ENCODE data around the gene ASCL4. TPM values are rescaled to one million over a fixed set of nuclear protein-coding genes. Genes with fewer than 3 reads are reported as not detected.

The ASCL4 gene
- total RNA-seq, 1 experiment from 2014 or later, result not detected

- TF ChIP-seq USF2 (CRISPR knock-in tag; IDR thresholded peaks at IDR 0.05), result peak; percentile 27; the same call in 1 of the 2 replicates
- peak; percentile 36; the same call in 1 of the 2 replicates for TF ChIP-seq PREB (CRISPR knock-in tag; IDR thresholded peaks at IDR 0.05; ENCODE audit: borderline replicate concordance)
- no peak for TF ChIP-seq SMAD3 (CRISPR knock-in tag; IDR thresholded peaks at IDR 0.05; ENCODE audit: borderline replicate concordance)
- no peak for TF ChIP-seq NFATC4 (CRISPR knock-in tag; IDR thresholded peaks at IDR 0.05)
- no peak for TF ChIP-seq ATF3 (CRISPR knock-in tag; conservative IDR thresholded peaks at IDR 0.05)
- peak; percentile 63; the same call in 1 of the 2 replicates for TF ChIP-seq NR3C1 (CRISPR knock-in tag; conservative IDR thresholded peaks at IDR 0.05; ENCODE audit: low read depth)
- no peak for TF ChIP-seq AFF4 (CRISPR knock-in tag; IDR thresholded peaks at IDR 0.05; ENCODE audit: borderline replicate concordance)
- no peak for TF ChIP-seq ZNF425 (CRISPR knock-in tag; conservative IDR thresholded peaks at IDR 0.05)
- 0 out of 2 replicates have a peak, but pooled peaks have one; percentile 53 for TF ChIP-seq STAT6 (CRISPR knock-in tag; conservative IDR thresholded peaks at IDR 0.05; ENCODE audit: low read depth)
- peak; percentile 84; the same call in 1 of the 2 replicates for TF ChIP-seq ETV6 (CRISPR knock-in tag; IDR thresholded peaks at IDR 0.05)
- peak; percentile 94 for TF ChIP-seq FOXP4 (CRISPR knock-in tag; IDR thresholded peaks at IDR 0.05)
- TF ChIP-seq ZNF121 (CRISPR knock-in tag; IDR thresholded peaks at IDR 0.05), result no peak
- TF ChIP-seq FOXP1 (CRISPR knock-in tag; IDR thresholded peaks at IDR 0.05; ENCODE audit: borderline replicate concordance), result peak; percentile 96
- TF ChIP-seq HMGXB4 (CRISPR knock-in tag; IDR thresholded peaks at IDR 0.05), result peak; percentile 22; the same call in 1 of the 2 replicates
- no peak for TF ChIP-seq HMGA2 (CRISPR knock-in tag; IDR thresholded peaks at IDR 0.05)
- no peak for TF ChIP-seq NR2C2 (CRISPR knock-in tag; IDR thresholded peaks at IDR 0.05)
- TF ChIP-seq TP53 (CRISPR knock-in tag; IDR thresholded peaks at IDR 0.05), result peak; percentile 65; the same call in 1 of the 2 replicates
- TF ChIP-seq JAZF1 (CRISPR knock-in tag; IDR thresholded peaks at IDR 0.05), result no peak
- no peak for TF ChIP-seq NR1H2 (CRISPR knock-in tag; IDR thresholded peaks at IDR 0.05)
- no peak; the same call in 1 of the 2 replicates for TF ChIP-seq ZNF138 (CRISPR knock-in tag; conservative IDR thresholded peaks at IDR 0.05)
These were observed 703 bp downstream of the ASCL4 start (continued) for GRCh38 chr12:107775093-107775721.
